ENCODE results near the gene PSMD13.

- TF ChIP-seq, protein P1, sequence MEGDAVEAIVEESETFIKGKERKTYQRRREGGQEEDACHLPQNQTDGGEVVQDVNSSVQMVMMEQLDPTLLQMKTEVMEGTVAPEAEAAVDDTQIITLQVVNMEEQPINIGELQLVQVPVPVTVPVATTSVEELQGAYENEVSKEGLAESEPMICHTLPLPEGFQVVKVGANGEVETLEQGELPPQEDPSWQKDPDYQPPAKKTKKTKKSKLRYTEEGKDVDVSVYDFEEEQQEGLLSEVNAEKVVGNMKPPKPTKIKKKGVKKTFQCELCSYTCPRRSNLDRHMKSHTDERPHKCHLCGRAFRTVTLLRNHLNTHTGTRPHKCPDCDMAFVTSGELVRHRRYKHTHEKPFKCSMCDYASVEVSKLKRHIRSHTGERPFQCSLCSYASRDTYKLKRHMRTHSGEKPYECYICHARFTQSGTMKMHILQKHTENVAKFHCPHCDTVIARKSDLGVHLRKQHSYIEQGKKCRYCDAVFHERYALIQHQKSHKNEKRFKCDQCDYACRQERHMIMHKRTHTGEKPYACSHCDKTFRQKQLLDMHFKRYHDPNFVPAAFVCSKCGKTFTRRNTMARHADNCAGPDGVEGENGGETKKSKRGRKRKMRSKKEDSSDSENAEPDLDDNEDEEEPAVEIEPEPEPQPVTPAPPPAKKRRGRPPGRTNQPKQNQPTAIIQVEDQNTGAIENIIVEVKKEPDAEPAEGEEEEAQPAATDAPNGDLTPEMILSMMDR (IDR thresholded peaks at IDR 0.05; ENCODE audit: poor library complexity): no peak
- no peak for TF ChIP-seq EZH2 (IDR thresholded peaks at IDR 0.05; ENCODE audit: borderline replicate concordance)
Observed at GRCh38 chr11:208917-209260, 27.9 kb upstream of the PSMD13 start.

Data from hepatocyte (in vitro differentiated cells).